HG03025 (cell line): ENCODE results near the gene SCYL2.
"Not testable (repeated sequence)": the region's sequence is repeated elsewhere in the genome, so short reads cannot be mapped to it uniquely, and the experiment has no call there.

Experiments used
- ATAC-seq: cut with Tn5 transposase; IDR thresholded peaks from one replicate; pipeline ENCODE4 v1.9.1; 2021; ENCODE audit warnings: mild to moderate bottlenecking, moderate library complexity; ENCODE audit not compliant: unreplicated experiment, low FRiP score

Gene SCYL2

GRCh38 chr12:100266835-100267602 is at the start of gene SCYL2, which contains the start of gene DEPDC4:
SCYL2 (plus strand) TSS chr12:100267177; CDS start chr12:100282971, 15,794 bp downstream.
DEPDC4 (minus strand) TSS chr12:100267079; CDS start chr12:100267076, 3 bp downstream.
- peak; percentile 93 for ATAC-seq

DNA sequence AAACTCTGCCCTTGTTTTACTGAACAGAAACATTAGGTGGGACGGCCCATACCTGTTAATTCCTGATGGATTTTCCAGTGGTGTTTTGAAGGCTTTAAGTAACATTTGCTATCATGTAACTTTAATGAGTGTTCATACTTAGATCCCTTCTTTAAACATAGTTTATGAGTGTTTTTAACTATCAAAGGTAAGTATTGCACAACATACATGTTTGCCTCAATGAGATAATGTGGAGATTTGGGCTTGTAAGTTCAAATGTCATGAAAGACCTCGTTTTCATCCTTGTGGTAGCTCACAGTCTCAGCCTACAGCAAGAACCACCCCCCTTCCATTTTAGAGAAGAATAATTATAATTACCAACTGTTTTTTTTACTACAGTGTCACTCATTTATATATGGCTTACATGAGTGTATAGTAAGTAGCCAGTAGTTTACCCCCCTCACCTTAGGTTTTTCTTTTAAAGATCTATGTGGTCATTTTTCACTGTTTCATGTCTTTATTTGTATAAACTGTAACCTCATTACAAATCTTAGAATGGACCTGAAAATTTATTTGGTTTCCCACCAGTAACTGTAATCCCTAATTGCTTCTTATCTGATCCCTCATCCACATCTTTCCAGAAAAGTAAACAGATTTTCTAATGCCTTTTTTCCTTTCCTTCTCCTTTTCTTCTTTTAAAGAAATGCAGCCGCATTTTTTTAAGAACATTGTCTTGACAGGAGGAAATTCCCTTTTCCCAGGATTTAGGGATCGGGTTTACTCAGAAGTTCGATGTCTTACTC is 47.5 kb upstream of the SCYL2 start:
- ATAC-seq = no peak

DNA sequence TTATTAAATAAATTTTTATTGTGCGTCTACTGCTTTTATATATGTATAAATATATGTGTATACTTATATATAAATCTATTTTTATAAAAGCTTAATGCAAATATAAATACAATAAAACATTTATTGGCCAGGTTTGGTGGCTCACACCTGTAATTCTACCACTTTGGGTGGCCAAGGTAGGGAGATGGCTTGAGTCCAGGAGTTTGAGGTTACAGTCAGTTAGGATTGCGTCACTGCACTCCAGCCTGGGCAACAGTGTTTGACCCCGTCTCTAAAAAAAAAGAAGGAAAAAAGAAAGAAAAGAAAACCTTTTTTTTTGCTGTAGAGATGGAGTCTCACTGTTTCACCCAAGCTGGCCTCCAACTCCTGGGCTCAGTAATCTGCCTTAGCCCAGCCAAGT is 45.5 kb upstream of the SCYL2 start:
- no peak for ATAC-seq

GRCh38 chr12:100222173-100222572 is 44.8 kb upstream of the SCYL2 start:
- ATAC-seq = not testable (repeated sequence)

DNA sequence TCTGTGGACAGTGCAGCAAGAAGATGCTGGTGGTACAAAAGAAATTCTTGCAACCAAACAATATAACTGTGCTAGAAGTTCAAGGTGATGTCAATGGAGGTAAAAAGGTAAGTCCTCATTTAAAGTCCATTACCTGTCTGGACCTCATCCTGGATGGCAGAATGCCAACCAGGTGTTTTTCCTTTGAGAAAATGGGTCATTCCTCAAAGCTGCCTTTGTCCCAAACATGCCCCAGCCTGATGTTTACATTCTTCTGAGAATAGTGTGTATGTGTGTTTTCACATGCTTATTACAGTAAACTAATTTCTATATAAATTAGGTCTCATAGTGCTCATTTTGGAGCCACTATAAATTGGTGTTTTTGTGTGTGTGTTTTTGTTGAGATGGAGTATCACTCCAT is 41.5 kb upstream of the SCYL2 start:
- ATAC-seq = no peak

DNA sequence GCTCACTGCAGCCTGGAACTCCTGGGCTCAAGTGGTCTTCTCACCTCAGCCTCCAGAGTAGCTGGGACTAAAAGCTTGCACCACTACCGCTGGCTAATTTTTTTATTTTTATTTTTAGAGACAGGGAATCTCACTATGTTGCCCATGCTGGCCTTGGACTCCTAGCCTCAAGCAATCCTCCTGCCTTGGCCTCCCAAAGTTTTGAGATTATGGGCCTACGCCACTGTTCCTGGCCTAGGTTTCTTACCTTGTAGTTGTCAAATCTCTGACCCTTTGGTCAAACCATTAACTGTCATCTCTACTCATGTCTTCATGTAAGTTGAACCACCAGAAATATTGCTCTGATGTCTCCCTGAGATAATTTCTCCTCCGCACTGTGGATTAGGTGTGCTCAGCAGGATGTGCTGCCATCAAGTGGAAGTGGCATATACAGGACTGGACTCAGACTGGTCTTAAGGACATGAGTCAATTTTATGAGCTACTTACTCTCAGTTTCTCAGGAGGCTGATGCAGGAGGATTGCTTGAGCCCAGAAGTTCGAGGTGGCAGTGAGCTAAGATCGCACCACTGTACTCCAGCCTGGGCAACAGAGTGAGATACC is 37.8 kb upstream of the SCYL2 start:
- no peak for ATAC-seq

- no peak for ATAC-seq
Measured at GRCh38 chr12:100229876-100230275, 37.1 kb upstream of the SCYL2 start.

DNA sequence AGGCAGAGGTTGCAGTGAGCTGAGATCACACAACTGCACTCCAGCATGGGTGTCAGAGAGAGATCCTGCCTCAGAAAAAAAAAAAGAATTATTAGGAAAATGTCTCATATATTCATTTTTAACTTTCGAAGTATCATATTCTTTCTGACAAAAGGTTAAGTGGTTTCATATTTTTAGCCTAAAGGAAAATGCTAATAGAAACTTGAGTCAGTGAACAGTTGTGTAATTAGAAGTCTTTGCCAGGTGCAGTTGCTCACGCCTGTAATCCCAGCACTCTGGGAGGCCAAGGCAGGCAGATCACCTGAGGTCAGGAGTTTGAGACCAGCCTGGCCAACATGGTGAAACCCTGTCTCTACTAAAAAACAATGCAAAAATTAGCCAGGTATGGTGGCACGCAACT is 35.1 kb upstream of the SCYL2 start:
- not testable (repeated sequence) for ATAC-seq

DNA sequence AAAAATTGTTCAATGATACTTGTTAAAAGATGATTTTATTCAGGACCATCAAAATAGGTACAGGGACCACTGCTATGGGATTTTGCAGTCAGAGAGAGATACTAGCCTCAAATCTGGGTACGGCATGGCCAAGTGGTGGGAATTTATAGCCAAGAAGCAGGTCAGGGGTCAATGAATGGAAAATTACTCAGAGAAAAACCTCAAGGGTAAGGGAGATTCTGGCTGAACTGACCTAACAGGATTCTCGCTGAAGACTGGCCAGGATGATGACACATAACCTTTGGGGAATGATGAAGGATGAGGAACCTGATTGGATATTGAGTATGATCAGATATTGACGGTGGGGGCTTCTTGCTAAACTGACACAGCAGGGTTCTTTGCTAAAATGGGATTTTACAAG is 32.8 kb upstream of the SCYL2 start:
- ATAC-seq = no peak

- ATAC-seq = no peak
Measured at GRCh38 chr12:100234591-100235304, 32.2 kb upstream of the SCYL2 start.

GRCh38 chr12:100238801-100239200 is 28.2 kb upstream of the SCYL2 start:
- no peak for ATAC-seq

DNA sequence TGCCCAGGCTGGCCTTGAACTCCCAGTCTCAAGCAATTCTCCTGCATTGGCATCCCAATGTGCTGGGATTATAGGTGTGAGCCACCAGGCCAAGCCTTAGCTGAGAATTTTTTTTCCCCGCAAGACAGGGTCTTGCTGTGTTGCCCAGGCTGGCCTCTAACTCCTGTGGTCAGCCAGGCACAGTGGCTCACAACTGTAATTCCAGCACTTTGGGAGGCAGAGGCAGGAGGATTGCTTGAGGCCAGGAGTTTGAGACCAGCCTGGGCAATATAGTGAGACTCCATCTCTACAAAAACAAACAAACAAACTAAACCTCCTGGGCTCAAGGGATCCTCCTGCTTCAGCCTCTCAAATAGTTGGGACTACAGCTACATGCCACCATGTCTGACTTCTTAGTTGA is 27.4 kb upstream of the SCYL2 start:
- ATAC-seq = no peak

- no peak for ATAC-seq
Measured at GRCh38 chr12:100243137-100243536, 23.8 kb upstream of the SCYL2 start.

DNA sequence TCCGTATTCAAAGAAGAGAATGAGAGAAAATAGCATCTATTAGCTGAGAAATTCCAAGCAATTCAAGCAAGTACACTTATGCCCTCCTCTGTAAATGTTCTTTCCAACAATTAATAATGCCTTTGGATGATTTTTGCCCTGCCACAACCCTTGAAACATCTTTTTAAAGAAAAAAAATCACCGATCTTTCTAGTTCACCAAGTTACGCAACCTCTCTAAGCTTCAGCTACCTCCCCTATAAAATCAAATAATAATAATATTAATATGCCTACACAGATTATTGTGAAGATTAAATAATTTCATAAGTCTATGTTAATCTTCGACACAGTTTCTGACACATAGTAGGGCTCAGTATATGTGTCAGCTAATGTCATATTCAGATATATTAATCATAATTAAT is 19.2 kb upstream of the SCYL2 start:
- no peak for ATAC-seq

DNA sequence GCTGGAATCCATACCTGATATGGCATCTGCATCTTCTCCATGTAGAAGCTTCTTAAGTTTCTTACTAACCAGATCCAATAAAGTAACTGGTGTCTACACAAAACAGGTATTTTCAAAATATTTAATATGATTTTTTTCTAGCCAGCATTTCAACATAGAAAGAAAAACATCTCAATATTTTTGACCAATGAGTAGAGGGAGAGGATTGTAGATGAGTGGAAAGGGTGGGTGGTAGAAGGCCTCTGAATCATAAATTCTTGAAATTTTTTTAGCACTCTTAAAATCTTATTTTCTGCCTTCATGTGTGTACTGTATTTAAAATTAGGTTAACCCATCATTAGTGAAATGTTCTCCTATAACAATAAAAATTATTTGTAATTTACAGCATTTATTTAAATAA is 18.1 kb upstream of the SCYL2 start:
- no peak for ATAC-seq

DNA sequence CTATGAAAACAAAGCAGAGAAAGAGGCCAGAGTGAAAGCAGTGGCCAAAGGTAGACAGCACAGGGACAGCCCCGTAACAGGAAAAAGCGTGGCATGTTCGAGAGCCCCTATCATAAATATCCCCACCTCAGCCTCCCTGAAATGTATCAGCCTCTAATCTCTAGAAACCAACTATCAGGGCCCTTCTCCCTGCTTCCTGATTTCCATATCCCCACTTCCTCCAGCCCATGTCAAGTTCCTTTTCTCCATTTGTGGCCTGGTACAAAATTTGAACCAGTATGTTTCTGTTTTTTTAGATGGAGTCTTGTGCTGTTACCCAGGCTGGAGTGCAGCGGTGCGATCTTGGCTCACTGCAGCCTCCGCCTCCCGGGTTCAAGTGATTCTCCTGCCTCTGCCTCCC is 17.0 kb upstream of the SCYL2 start:
- no peak for ATAC-seq

GRCh38 chr12:100251917-100252316 is 15.1 kb upstream of the SCYL2 start:
- ATAC-seq = no peak

DNA sequence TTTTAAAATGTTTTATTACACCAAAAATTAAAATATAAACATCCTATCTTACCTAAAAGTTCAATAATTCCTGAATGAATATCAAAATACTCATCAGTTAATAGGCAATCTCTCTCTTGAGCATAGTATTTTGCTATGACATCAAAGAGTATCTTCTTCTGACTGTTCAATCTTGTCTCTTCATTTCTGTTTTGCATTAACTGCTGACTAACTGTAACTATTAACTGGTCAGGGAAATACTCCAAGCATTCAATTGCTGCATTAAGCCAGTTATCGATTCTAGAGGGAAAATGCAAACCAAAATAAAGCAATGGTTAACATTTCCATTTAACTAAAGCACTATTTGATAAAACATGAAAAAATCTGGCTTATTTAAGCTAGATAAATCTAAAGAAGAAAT is 13.5 kb upstream of the SCYL2 start:
- ATAC-seq = no peak

- ATAC-seq = no peak
Measured at GRCh38 chr12:100254876-100255275, 12.1 kb upstream of the SCYL2 start.

DNA sequence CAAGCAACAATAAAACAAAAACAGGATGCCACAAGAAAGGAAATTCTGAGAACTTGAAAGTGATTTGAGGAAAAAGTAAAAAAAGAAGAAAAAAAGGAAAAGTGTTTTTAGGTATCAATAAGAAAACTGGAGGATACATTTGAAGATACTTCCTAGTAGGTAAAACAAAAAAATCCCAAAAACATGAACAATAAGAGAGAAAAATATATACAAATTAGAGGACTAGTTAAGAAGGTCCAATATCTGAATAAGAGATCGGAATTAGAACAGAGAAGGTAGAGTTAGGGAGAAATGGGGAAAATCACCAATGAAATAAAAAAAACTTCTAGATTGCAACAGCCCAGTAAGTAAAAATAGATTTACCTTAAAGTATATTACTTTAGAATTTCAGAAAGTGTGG is 8.8 kb upstream of the SCYL2 start:
- ATAC-seq = no peak

DNA sequence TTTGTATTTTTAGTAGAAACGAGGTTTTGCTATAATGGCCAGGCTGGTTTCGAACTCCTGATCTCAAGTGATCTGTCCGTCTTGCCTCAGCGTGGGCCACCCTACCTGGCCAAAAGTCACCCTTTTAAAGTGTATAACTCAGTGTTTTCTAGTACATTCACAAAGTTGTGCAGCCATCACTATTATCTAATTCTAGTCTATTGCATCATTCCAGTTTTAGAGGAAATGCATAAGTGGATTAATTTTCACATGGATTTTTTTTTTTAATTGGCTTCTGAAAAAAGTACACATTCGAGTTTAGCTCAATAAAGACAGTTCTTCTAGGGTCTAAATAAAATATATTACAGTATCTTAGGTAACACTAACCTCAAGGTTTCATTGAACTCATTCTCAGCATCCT is 3.8 kb upstream of the SCYL2 start:
- no peak for ATAC-seq
